Measurements from ENCODE around the gene STK26.

DNA sequence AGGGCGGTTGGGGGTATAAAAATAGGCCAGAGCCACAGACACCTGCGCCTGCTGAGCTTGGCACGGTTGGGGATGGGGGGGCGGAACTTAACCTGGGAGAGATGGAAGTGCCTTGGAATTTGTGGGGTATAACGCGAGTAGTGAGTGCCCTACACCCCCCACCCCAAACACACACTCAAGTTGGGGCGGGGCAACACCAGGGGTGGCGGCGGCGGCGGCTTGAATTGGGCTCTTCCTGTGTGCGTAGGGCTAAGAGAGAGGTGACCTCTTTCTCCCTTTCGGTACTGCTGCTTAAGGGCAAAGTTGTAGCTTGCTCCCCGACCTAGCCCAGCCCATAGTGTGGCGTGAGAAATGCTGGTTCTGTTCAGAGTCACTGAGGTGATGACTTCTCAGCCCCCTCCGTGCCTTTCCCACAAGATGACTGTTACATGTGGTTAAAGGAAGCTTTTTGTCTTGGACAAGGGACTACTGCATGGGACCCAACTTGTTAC, 839 bp downstream of the STK26 start:
- TF ChIP-seq CTCF (IDR thresholded peaks at IDR 0.05; ENCODE audit: low read length) (no peak), EZH2 (IDR thresholded peaks at IDR 0.05; ENCODE audit: borderline replicate concordance, low read length) (no peak)
